Left ventricle myocardium superior (tissue), 1 donor: Measurements from ENCODE around the gene SNX32. TPM values are rescaled to one million over a fixed set of nuclear protein-coding genes. Genes with fewer than 3 reads are reported as not detected.

ENCODE experiments used
- ATAC-seq: fragments of 200-7000 bp; cut with Tn5 transposase; one replicate; pipeline ENCODE4 v1.9.1; 2020; ENCODE audit warnings: mild to moderate bottlenecking, moderate library complexity
- DNase-seq: peaks from one replicate; pipeline ENCODE4 v3.0.0-alpha.2; 2020
- intact Hi-C: fragments of 100-400 bp; cut with micrococcal nuclease; formaldehyde crosslinking; loops from one replicate; pipeline ENCODE4 v1.11.0; 2022
- total RNA-seq: library from RNA; stranded (reverse); fragmentation: NEBNext Ultra II Directional; extraction: Animal tissue kit (Norgen Biotek cat#: 25700); gene quantifications from one replicate; pipeline ENCODE4 v1.2.1, GENCODE V29; 2021
- donor health status: DM: no; HTN: yes; CAD: no; lungs with severe emphysema.

SNX32 gene
- total RNA-seq, 1 donor from 2014 or later = not detected

DNA sequence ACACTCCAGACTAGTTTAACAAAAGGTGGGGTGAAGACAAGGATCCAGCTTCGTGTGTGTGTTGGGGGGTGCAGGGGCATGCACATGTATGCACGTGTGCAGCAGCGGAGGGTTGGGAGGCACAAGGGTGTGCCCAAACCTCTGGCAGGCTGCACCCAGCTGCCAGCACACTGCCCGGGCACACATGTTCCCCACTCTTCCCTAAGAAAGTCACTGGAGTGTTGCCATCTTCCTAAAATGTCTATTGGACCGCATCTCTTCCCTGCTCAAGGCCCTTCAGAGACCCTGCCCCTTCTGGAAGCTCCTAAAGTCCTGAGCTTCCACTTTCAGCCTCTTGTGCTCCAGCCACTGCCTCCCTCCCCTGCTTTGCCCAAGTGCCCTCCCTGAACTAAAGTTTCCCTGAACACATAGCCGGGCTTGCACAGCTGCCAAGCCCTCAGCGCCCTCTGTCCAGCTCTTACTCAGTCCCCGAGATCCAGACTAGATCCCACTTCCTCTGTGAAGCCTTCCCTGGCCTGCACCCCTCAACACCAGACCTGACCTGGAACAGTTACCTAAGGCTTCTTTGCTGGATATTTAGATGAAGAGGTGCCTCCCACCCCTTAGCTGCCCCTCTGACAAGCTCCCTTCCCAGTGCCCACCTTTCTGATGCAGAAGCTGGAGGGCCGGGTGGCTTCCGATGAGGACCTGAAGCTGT is 18.2 kb downstream of the SNX32 start:
- DNase-seq (no peak), ATAC-seq (no peak)
- intact Hi-C loops = no loop called here

DNA sequence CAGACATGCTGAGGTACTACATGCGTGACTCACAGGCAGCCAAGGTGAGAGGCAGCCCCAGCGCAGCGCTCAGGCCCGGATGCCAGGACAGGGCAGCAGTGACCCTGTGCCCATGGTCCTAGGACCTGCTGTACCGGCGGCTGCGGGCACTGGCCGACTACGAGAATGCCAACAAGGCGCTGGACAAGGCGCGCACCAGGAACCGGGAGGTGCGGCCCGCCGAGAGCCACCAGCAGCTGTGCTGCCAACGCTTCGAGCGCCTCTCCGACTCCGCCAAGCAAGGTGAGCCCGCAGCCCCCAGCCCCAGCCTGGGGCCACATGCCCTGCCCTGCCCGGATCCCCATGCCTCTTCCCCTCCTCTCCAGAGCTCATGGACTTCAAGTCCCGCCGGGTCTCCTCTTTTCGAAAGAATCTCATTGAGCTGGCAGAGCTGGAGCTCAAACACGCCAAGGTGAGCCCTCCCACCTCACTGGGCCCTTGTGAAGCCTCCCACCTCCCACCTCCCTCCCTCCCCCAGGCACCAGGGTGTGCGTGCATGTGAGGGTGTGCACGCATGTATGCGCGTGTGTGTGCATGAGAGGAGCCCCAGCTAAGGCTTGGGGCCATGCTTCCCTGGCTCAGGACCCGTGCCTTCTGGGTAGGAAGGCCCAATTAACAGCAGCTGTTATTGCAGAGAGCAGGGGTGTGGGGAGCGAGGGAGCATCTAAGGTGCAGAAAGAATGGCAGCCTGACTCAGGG is 18.9 kb downstream of the SNX32 start:
- ATAC-seq (no peak), DNase-seq (peak; percentile 41)
- intact Hi-C loops = no loop called here

DNA sequence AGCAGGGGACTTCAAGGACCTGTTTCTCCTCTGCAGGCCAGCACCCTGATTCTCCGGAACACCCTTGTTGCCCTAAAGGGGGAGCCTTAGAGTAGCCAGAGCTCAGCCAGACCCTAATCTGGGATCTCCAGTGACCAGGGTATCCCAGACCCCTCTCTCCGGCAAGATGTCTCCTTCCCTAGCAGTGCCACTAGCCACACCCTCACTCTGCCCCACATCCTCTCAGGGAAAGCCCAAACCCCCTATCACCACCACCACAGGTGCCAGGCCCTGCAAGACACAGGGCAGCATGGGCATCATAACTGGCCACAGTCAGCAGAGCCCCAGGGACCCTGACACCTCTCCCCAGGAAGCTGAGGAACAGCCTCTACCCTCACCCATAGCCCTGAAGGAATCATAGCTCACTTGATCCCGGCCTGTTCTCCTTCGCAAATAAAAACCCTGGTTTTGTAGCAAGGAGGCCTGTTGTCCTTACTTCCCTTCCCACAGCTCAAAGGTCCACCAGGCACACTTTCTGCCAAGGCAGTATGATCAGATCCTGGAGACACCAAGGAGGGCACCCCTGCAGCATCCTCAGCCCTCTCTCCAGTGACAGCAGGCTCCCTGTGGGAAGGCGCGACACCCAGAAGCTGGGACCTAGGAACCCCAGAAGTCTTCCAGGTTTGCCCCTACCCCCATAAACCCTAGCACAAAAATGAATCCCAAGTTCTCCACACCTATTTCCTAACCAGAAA is 19.6 kb downstream of the SNX32 start:
- DNase-seq = no peak
- no peak for ATAC-seq
- intact Hi-C loops = no loop called here

DNA sequence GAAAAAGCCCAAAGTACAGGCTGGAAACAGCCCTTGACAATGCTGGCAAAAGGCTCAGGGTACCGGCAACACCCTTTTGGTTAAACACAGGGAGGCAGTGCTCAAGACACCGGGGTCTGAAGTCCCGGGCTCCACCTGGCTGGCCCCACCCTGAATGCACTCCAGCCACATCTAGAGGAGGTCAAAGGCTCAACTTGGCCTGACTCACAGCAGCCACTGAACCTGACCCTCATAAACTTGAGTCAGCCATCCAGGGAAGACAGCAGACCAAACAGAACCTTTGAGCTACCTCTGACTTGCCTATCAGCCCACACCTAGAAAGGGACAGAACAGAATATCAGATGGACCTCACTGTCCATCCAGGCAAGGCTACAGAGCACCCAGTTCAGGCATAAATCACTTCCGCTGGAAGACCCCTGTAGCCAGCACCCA is 20.4 kb downstream of the SNX32 start:
- ATAC-seq (no peak), DNase-seq (peak; percentile 3)
- intact Hi-C loops = no loop called here

DNA sequence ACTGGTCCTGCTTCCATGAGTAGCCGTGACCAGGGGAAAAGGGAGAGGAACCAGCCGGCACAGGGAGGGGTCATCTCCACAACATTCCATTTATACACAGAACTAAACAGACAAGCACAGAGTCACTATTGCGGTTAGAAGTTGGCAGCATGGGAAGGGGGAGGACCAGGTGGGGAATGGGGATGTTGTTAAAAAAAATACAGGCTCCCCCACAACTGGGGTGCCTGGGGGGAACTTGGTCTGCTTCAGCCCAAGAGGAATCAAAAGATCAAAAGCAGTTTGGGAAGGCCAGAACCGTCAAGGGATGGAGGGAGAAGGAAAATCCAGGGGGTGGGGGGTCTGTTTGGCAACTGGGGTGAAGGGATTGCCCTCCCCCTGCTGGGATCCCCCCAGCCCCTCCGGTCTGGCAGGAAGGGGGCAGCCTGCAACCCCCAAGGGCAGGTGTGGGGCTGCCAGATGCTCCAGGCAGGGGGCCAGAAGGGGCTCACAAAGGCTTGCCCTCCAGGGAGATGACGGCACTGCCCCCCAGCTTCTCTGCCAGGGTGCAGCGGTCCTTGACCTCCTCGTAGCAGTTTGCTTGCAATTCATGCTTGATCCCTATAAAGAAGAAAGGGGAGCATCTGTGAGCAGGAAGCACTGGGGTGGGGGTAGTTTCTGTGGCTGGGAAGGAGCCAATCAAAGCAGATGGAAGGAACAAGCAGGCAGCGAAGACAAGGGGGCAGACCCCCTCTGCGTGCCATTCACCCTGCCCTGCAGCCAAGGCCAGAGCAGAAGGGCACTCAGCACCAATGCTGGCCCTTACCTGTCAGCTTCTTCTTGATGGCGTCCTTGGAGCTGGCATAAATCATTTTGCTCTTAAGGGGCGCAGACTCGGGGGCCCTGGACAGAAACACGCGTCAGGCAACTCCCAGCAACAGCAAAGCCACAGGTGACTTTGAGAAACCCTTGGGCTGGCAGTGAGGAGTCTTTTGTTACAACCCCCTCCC is 21.4 kb downstream of the SNX32 start:
- DNase-seq = peak; percentile 25
- ATAC-seq = no peak
- intact Hi-C loops = no loop called here

DNA sequence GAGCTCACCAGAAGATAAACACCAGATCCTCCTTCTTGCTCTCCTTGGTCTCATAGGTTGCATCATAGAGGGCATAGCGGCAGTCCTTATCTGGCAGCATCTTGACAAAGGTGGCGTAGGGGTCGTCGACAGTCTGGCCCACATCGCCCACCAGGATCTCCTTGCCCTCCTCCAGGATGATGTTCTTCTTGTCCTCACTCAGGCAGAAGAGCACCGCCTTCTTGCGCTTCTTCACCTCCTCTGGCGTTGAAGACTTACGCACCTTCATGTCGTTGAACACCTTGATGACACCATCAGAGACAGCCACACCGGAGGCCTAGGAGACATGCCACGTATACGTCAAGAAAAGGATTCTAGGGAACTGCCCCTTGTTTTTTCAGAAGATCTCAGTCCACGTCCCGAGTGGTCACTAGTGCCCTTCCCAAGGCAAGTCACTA is 22.2 kb downstream of the SNX32 start:
- ATAC-seq (no peak), DNase-seq (peak; percentile 23)
- intact Hi-C loops = no loop called here

DNA sequence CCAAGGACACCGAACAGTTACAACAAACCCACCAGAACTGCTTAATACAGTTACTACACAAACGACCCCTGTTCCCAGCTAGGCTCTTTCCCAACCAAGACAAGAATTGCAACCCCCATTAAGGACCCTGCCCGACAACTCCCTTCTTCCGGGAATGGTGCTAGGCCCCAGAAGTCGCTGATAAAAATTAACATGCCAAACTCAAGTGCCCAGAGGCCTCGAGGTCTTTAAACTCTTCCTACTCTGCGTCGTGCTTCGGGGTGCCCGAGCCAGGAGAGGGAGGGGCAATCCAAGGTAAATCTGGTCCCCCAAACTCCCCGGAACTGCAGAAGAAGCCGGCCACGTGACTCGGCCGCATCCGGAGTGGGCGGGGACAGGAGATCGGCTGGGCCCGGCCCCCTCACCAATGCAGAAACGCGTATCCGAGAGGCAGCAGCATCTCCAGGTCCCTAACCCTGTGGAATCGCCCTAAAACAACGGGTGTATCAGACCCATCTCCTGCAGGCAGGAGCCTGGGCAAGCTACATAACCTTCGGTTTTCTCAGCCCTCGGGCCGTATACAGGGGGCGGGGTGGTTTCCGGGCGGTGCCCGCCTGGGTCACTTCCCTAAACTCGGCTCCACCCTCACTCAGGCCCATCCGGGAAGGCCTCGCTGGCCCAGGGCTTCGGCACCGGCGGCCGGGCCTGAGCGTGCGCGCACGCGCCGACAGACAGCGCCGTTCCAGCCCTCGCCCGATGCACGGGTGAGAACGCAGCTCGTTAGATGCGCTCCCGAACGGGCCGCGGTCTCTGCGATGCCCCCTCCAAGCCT is 23.1 kb downstream of the SNX32 start:
- peak; percentile 89 for DNase-seq
- peak; percentile 38 for ATAC-seq
- intact Hi-C loops = no loop called here

DNA sequence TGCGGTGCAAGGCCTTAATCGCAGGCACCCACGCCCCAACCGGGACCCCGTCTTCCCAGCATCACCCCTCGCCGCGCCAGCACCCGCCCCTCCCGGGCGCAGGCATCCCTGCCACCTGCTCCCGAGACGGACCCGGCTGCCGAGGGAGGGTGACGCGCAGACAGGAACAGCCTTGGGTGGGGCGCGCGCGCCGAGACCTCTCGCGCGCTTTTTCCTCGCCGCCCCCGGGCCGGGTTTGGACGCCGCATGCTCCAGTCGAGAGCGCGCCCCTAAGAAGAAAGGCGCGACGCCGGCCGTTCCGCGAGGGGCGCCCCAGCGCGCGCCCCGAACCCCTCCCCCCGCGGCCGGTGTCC is 23.7 kb downstream of the SNX32 start:
- DNase-seq = peak; percentile 68
- no peak for ATAC-seq
- intact Hi-C loops = no loop called here

DNA sequence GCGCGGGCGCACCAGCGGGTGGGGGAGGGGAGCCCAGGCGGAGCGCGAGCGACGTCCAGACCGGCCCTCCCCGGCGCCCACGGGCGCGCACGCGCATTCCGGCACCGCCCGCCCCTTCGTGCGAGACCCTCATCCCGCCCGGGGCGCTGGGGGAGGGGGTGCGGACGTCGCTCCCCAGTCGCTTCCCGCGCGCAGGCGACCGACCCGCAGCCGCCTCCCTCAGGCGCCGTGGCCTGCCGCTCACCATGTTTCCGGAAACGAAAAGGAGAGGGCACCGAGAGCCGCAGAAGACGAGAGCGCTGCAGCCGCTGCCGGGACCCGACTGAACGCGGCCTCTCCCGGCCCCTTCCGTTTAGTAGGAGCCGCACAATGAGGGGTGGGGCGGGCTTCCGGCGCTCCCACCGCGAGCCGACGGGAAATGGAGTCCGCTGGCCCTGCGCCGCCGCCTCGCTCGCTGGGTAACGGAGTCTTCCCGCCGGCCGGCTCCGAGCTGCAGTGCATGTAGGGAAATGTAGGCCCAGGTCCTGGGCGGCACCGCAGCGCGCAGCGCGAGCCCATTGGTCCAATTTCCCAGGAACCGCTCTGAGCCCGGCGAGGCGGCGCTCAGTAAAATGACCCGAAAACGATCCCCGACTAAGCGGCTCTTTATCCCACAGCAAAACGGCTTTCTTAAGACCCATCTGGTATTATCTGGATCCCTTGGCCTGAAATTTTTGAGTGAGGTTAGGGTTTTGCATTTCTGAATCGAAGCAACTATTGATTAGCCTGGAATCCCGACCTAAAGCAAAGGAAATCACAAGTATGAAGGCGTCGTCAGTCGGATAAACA is 24.3 kb downstream of the SNX32 start, which contains the start of gene CFL1:
Gene CFL1, minus strand, starts transcription at position 328 of the 828 bp plus-strand sequence. Its CDS starts 81 bp downstream, at position 247.
- peak; percentile 76 for ATAC-seq

DNA sequence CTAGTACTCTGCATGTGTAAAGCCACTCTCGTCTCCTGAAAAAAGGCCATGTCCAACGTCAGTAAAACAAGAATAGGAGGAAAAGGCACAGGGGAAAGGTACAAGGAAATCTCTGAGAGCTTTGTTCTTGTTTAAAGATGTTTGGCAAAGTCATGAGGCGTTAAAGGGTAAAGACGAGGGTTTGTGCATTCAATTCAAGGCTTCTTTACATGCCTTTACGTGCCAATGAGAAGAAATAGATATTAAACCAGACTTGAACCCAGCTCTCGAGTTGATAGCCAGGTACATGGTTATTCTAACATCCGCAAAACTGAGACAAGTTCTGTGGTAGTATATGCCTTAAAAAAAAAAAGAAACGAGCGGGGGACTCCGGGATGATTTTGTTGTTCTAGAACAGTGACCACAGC is 24.9 kb downstream of the SNX32 start:
- no peak for ATAC-seq

More for the DNA sequence above, 24.3 kb downstream of the SNX32 start, which contains the start of gene CFL1:
- intact Hi-C loops = no loop called here
- DNase-seq = peak; percentile 100

DNA sequence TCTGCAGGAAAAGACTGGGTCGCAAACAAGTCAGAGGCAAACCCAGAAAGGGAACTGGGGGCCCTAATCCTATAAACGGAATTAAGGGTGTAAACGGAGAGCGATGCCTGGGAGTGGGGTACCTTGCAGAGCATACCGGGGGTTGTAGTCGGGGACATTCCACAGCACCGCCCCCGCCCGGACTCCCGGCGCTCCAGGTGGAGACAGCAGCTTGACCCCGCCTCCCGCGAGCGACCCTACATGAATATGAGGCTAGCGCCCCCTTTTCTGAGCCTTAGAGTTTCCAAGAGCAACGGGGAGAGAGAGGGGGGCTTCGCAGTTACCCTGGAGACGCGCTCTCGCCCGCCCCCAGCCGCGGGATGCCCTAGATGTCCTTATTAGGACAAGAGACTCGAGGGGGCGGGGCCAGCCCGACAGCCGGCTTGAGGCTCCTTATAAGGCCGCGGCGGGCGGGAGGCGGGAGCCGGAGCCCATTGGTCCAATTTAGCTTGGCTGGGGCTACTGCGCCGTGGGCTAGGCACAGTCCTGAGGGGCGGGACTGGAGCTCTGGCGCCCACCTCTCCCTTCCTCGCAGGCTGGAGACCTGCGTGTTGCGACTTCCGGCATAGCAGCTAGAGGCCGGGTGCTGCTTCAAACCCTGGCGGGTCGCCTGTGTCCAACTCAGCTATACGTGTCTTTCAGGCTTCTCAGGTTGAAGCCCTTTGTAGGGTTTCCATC is 25.5 kb downstream of the SNX32 start:
- ATAC-seq (peak; percentile 79), DNase-seq (peak; percentile 100)
- intact Hi-C loops = no loop called here

More for the DNA sequence above, 24.9 kb downstream of the SNX32 start:
- DNase-seq = no peak
- intact Hi-C loops = no loop called here

DNA sequence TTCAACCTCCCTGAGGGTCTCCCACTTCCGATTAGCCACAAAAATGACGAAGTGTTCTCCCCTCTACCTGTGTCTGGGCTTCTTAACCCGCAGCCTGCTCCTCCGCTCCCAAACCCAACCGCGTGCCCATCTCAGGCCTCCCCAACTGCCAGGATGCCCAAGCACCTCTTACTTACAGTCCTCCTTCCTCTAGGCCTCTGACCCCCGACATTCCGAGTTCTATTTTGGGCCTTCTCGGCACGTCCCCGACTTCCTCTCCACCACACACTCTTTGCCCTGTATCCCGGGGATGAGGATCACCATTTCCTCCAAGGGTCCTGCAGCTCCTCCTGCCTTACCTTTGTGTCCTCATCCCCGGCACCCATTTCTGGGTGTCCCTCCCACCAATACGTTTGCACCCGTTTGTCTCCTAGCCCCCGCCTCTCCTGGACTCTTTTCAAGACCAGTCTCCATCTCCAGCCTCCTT is 26.1 kb downstream of the SNX32 start:
- ATAC-seq (no peak), DNase-seq (no peak)
- intact Hi-C loops = no loop called here

DNA sequence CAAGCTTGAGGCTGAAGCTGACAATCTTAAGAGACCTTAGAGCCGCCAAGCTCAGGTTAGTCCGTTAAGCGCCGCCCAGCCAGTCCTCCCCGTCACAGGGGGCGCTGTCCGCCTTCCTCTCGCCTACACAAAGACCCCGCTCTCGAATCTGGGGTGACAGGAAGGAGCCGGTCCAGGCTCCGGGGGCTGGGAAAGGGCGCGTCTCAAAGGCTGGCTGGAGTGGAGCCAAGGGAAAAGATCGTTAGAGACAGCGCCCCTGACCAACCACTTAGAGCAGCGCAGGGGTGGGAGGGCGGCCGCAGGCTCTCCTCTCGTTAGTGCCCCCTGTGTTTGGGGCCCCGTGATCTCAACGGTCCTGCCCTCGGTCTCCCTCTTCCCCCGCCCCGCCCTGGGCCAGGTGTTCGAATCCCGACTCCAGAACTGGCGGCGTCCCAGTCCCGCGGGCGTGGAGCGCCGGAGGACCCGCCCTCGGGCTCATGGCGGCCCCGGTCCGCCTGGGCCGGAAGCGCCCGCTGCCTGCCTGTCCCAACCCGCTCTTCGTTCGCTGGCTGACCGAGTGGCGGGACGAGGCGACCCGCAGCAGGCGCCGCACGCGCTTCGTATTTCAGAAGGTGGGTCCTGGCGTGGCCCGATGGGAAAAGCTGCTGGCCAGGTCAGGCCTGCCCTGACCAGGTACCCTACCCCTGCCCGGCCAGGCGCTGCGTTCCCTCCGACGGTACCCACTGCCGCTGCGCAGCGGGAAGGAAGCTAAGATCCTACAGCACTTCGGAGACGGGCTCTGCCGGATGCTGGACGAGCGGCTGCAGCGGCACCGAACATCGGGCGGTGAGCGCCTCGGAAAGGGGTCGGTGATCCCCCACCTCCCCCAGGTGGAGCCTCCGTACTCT is 26.8 kb downstream of the SNX32 start, which contains the start of gene MUS81:
Gene MUS81, plus strand, starts transcription at position 156 of the 887 bp plus-strand sequence. Its CDS starts 321 bp downstream, at position 477.
- intact Hi-C loops = no loop called here

DNA sequence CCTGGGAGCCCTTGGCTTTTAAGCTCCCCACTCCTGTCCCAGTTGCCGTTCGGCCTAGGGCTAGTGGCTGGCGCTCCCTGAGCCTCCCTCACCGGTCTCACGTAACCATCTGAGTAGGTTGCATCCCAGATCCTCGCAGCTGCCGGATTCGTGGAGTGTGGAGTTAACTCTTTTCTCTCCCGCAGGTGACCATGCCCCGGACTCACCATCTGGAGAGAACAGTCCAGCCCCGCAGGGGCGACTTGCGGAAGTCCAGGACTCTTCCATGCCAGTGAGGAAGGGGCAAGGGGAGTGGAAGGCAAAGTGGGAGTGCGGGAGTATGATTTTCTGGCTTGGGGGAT is 27.4 kb downstream of the SNX32 start:
- intact Hi-C loops = no loop called here
- ATAC-seq (no peak), DNase-seq (peak; percentile 41)

More for the DNA sequence above, 26.8 kb downstream of the SNX32 start, which contains the start of gene MUS81:
- DNase-seq (peak; percentile 98), ATAC-seq (peak; percentile 73)

DNA sequence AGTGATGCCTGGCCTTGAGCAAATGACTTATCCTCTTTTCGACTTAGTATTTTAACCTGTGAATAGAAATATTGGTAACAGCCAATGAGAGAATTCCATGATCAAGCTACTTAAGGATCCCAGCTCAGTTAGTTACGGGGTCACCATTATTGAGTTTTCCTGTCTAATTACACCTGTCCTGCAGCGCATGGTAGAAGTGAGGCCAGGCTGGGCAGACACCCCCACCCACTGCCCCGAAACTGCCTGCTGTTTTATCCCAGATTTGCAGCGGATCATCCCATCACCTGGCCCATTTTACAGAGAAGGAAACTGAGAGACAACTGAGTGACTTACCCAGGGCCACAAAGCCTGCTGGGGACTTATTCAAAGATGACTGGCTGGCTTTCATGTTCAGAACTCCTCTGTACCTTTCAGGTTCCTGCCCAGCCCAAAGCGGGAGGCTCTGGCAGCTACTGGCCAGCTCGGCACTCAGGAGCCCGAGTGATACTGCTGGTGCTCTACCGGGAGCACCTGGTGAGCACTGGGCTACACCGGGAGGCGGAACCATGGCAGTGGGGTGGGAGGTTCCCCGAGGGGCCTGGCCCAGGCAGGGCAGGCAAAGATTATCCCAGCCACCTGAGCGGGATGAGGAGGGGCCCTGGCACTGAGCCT is 27.9 kb downstream of the SNX32 start:
- intact Hi-C loops = no loop called here
- ATAC-seq (no peak), DNase-seq (no peak)
